ENCODE measurements around the gene SLC25A10.

The SLC25A10 gene

GRCh38 chr17:81706757-81707624 is 5.1 kb upstream of the SLC25A10 start:
- DNase-seq = no peak

- DNase-seq = no peak
Measured at GRCh38 chr17:81707725-81708646, 4.1 kb upstream of the SLC25A10 start.

GRCh38 chr17:81708739-81709185 is 3.3 kb upstream of the SLC25A10 start:
- no peak for DNase-seq

- DNase-seq = peak; percentile 94
Measured at GRCh38 chr17:81710514-81711308, 1.4 kb upstream of the SLC25A10 start.

GRCh38 chr17:81712468-81713003 is 452 bp downstream of the SLC25A10 start:
- DNase-seq = peak; percentile 63

- DNase-seq = no peak
Measured at GRCh38 chr17:81713004-81713555, 996 bp downstream of the SLC25A10 start.

DNA sequence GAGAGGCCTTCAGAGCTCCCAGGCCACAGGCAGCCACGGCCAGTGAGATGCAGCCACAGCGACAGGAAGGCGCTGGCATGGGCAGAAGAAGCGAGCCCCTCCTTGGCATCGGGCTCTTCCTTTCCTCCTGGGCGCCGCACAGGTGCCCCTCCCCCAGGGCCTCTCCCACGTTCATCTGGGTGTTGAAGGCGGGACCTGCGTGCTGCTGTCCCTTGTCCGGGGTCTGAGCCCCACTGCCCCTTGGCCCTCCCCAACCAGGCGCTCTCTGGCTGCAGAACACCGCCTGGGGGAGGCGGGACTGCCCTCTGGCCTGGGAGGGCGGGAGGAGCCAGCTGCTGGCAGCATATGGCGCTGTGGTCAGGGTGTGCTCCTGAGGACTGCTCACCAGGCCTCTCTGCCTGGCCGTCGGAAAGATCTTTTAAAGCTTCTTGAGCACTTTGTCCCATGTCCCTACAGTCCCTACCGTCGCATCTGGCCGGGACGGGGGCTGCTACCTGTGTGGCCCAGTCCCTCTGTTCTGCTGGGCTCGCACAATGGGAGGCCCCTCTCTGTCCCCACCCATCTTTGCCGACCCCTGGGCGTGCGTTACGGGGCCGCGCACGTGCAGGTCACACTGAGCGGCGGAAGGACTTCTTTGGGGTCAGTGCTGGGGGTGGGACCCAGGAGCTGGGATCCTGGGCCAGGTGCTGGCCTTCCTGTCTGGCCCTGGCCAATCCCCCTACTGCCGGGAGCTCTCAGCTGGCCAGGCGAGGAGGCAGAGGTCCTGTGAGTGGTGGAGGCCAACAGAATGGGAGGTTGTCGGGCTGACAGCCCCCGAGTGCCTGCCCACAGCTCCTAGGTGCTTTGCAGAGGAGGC is 1.7 kb downstream of the SLC25A10 start:
- DNase-seq = peak; percentile 35

DNA sequence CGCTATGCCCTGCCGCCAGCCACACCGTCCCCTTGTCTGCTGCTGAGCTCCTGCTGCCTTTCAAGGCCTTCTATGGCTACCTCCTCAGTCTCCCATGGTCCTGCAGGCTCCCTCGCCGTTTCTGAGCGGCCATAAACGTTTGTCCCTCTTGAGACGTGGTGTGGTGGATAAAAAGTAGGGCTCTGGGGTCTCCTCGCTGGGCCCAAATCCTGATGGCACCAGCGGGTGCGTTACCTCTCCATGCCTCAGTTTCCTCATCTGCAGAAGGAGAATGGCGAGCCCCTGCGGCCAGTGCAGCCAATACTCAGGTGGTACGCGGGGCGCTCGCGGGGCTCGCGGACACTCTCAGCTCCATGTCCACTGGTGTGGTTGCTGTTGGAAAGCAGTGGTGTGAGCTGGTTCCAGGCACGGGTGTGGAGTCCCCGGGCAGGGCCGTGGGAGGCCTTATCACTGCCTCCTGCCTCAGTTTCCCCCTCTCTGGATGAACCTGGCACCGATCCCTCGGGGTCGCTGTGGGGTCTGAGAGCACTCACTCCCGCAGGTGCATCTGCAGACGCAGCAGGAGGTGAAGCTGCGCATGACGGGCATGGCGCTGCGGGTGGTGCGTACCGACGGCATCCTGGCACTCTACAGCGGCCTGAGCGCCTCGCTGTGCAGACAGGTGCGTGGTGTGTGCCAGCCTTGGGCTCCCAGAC is 2.5 kb downstream of the SLC25A10 start:
- DNase-seq = no peak

DNA sequence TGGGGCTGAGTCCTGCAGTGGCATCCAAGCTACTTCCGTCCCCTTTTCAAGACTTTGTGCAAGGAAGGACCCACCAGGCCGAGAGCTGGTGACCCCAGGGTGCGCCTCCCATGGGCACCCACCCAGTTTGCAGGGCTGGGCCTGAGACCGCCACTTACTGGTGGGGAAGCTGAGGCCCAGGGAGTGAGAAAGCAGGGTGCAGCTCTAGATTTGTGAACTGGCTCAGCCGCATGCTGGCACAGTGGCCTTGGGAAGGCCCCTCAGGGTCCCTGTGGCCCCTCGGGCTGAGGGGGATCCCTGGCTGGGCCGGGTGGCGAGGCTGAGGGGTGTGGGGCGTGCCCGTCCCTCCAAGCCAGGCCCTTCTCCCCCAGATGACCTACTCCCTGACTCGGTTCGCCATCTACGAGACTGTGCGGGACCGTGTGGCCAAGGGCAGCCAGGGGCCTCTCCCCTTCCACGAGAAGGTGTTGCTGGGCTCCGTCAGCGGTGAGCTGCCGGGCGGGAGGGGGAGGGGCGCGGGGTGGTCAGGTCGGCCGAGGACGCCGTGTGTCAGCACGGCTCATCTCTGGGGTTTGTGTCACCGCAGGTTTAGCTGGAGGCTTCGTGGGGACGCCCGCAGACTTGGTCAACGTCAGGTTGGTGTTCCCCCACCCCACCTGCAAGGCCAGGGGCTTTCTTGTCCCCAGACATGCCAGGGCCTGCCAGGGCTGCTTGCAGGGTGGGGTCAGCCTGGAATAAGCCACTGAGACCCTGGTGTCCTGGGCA is 3.2 kb downstream of the SLC25A10 start:
- DNase-seq = no peak

DNA sequence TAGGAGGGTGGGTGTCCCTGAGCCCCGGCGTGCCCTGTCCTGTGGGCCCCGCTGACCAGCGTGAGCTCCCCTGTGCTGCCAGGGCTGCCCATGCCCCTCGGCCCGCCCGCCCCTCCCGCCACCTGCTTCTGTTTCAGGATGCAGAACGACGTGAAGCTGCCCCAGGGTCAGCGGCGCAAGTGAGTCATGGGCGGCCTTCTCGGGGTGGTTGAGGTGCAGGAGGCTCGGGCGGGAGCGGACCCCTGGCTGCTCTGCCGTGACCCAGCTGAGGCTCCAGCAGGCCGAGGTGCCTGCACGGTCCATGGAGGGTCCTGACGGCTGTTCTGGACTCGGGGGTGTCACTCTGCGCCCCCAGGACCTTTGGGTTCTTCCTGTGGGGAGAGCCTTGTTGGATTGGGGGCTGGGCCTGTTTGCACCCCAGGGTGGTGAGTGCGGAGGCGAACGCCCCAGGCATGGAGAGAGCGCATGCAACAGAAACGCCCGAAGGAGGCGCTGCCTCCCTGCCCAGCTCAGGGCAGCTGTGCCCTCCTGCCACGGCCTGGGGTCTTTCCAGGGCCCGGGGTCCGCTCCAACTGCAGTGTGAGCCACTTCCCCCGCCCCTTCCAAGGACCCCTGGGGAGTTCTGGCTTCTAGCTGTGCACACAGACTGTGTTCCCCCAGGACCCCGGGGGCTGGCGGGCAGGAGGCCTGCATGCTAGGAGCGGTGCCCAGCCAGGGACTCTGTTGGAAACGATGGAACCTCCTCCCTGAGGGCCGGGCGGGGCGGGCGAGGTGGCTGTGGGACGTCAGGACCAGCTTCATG is 4.0 kb downstream of the SLC25A10 start:
- DNase-seq = no peak

DNA sequence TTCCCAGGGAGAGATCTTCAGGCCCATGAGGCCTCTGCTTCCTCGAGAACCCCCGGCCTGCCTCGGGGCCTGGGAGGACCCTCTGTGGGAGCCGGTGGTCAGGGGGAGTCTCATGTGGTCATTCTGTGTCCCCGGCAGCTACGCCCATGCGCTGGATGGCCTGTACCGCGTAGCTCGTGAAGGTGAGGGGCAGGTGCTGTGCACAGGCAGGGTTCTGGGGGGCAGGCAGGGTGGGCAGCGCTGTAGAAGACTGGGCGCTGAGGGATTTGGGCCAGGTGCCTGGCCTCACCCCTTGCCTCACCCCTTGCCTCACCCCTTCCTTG is 4.6 kb downstream of the SLC25A10 start:
- no peak for DNase-seq

DNA sequence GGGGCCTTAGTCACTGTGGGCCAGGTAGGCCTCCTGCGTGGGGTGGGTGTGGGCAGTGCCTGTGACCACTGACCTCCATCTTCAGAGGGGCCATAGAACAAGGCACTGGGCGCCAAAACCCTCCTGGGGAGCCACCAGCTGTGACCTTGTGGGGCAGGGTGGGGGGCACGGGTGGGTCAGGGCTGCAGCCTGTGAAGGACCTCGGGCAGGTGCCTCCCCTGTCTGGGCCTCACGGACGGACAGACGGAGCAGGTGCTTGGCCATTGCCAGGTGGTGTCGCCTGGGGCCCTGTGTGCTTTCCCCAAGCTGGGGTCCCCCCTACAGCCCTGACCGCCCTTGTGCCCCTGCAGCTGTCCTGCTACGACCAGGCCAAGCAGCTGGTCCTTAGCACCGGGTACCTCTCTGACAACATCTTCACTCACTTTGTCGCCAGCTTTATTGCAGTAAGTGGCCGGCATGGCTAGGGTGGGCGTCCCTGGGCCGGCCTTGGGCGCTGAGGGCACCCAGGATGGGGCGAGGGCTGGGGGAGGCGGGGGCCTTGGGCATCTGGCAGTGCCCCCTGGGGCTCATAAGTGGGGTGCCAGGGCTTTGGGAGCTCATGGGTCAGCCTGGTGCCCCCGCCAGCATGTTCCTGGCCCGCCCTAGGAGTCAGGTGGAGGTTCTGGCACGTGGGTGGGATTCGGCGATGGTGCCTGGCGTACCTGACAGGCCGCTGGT is 5.1 kb downstream of the SLC25A10 start:
- no peak for DNase-seq

- DNase-seq = no peak
Measured at GRCh38 chr17:81717766-81718089, 5.6 kb downstream of the SLC25A10 start.

DNA sequence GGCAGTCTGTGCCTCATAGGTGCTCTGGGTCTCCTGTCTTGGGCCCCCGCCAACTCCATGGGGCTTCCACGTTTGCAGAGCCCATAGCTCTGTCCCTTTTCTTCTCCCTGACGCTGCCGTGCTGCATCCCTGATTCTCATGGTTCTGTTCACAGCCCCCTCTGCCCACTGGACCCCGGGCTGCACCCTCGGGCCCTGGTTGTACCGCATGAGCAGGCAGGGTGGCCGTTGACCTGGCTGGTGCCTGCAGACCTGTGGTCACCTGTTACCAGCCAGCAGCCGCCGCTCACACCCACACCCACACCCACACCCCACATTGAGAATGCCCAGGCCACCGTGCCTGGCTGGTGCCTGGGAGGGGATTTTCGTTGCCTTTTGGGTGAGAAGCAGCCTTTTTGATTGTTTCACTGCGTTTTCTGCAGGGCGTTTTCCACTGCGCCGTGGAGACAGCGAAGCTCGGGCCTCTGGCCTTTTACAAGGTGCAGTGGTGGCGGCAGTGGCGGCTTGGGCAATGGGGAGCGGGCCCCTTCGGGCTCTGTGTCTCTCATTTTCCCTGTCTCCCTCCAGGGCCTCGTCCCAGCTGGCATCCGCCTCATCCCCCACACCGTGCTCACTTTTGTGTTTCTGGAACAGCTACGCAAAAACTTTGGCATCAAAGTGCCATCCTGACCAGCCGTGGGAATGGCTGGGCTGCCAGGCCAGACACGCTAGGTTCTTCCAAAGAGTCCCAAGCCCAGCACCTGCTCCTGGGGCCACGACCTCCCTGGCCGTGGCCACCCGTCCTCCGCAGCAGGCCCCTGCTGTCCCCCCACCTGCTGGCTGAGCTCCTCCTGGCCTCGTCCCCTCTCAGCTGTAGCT is 7.6 kb downstream of the SLC25A10 start:
- no peak for DNase-seq

DNA sequence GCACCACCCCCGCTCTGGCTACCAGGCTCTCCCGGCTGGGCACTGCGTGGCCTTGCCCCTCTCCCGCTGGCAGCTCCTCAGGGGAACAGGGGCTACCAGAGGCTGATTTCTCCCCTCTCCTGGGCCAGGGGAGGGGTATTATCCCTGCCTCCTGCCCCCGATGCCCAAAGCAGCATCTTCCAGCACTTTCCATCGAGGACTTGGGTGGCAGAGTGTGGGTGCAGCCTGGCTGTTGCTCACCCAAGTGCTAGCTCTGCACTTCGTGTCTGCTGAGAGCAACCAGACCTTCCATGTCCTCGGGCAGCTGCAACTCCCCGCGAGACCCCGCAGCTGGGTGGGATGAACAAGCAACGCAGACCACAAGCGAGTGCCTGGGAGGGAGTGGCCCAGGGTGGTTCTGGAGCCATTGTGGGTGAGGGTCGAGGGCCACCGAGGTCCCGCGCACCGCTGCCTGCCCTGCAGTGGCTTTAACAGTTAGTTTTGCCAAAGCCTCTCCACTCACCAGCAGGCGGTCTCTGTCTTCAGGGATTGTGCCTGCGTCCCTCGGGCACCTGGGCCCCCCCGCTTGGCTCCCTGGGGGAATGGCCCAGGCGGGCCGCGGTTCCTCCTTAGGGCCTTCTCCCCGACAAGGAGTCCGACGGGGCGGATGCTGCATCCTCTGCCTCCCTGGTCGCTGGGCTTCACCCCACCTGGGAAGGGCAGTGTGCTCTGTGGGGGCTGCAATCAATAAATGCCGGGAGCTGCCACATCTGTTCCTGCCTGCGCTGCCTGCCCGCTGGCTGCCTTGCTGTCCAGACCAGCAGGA is 8.4 kb downstream of the SLC25A10 start:
- DNase-seq = no peak

All from NCI-H69 (cell line).